ENCODE data around the gene DCAKD.

Gene DCAKD, protein sequence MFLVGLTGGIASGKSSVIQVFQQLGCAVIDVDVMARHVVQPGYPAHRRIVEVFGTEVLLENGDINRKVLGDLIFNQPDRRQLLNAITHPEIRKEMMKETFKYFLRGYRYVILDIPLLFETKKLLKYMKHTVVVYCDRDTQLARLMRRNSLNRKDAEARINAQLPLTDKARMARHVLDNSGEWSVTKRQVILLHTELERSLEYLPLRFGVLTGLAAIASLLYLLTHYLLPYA

DNA sequence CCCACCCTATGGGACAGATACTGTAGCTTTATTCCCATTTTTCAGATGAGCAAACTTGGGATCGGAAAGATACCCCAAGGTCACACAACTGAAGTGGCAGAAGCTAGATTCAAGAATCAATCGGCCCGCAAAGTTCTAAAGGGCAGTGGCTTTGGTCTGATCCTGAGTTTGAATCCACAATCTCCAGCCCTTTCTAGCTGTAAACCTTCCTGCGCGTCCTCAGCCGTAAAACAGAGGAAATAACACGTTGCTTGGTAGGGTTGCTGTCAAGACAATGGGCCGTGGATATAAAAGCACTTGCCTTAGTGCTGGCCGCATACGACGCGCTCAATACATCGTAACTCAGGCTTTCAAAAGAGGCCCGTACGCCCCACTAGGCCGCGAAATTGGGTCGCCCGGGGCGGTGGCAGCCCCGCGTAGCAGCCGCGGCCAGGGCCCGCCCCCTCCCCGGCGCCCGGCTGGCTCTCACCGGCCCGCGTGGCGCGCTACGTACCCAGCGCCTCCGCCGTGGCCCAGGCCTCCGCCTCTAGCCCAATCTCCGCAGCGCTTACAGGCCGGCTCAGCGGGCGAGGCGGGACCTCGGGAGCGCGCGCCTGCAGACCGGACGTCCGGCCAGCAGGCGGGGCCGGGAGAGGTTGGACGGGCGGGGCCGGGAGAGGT lies at the start of gene DCAKD:
Gene DCAKD, minus strand, starts transcription at position 573 of the 660 bp plus-strand sequence. CDS start 16,747 bp downstream, outside the sequence.
- peak; percentile 96 for DNase-seq (ENCODE audit: low spot score)
- FAIRE-seq = no peak

DNA sequence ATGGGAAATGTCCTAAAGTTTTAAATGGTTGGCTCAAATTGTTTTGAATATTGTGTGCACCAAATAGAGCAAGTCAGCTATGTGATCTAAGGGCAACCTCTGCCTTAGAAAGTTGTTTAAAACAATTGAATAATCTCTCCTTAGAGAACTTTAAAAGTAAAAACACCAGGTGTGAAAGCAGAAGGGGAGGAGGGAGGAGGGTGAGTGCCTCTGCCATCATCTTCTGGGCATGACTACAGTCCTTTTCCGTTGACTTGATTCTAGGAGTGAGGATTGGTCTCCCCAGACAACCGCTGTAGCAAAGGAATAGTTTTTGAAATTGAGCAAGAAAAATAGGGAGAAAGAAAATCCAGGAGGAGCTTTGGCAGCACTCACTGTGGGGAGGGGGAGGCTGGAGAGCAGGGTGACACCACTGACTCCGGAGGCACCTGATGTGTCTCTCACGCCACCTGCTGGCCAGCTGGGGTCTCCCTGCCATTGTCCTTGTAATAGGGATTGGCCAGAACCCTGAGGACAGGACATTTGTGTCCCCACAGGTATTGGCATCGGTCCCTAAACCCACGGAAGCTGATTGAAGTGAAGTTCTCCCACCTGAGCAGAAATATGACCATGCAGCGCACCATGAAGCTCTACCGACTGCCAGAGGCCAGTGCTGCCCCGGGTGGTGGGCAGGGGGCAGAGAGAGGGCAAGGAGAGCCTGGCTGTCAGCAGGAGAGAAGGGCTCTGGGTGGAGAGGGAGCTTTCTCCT lies 47.6 kb upstream of the DCAKD start:
- FAIRE-seq (no peak), DNase-seq (ENCODE audit: low spot score) (peak; percentile 85)

DNA sequence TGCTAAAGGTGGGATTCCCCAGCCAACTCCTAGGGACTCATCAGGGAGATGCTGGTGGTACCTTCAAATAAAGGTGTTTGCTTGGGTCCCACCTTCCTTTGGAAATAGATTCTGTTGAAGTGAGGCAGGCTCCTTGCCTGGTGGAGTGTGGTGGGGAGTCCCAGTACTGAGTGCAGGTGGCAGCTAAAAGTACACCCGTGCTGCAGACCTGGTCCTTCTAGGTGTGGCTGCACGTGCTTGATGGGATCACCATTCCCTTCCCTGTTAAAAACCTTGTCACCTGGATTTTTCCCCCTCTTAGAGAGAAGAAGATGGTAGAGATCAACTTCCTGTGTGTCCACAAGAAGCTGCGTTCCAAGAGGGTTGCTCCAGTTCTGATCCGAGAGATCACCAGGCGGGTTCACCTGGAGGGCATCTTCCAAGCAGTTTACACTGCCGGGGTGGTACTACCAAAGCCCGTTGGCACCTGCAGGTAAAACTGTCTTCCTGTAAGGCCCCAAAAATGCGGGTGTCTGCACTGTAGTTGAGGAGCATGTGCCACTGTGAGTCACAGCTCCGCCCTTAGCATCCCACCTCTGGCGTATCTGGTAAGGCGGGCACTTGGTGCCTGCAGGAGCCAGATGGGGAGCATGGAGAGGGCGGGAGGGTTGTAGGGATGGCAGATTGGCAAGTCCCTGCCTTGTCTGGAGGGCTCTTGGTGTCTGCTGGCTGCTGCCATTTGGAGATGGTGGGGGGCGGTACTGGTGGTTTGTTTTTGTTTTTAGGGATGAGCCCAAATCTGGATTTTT lies 46.8 kb upstream of the DCAKD start:
- no peak for DNase-seq (ENCODE audit: low spot score)
- no peak for FAIRE-seq

DNA sequence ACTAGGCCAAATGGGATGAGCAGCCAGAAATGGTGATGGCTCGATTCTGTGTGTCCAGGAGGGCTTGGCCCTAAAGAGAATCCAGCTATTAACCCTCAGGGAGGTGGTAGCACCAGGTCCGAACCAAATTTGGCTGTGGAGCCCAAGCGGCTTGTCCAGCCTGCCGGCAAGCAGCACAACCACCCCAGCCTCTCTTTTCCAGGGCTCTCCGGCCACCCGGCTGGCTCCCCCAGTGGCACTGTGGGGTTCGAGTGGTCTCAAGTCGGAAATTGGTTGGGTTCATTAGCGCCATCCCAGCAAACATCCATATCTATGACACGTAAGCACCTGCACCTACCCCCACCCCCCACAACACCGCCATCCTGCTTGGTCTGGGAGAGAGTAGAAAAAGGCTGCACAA lies 45.5 kb upstream of the DCAKD start:
- DNase-seq (ENCODE audit: low spot score) (no peak), FAIRE-seq (no peak)

DNA sequence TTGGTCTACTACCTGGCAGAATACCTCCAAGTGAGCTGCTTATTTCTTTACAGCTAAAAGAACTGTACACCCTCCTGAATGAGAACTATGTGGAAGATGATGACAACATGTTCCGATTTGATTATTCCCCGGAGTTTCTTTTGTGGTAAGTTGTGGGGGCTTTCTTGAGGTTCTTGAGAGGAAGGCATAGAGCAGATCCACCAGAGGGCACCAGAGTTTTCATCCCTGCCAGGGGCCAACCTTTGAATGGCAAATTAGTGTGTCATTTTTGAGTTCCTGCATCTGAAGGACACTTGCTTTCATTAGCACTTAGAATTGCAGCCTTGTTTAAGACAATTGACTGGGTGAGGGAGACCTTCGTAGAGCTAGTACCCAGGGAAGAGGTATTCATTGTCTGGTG lies 44.7 kb upstream of the DCAKD start:
- FAIRE-seq (no peak), DNase-seq (ENCODE audit: low spot score) (no peak)

DNA sequence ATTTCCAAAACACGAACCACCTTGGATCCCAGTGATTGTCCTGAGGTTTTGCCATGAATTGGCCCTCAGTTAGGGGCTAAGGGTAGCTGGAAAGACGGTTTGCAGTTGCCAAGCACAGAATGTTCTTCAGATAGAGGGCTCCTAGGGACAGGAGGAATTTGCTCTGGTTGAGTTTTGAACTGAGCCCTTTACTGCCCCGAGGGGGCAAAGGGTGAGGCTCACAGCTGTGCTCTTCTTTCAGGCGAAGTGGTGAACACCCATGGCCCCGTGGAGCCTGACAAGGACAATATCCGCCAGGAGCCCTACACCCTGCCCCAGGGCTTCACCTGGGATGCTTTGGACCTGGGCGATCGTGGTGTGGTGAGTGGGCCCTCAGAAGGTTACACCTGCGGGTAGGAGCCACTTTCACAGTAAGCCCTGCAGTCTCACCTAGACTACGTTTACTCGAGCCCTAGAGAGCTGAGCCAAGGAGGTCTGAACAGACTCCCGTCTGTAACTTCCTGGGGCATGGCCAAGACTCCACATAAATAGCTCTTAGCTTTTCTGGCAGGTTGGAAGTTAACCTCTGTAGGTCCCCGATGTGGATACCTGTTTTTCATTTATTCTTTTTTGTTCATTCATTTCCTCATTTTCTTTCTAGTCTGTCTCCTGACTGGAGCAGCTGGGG lies 42.1 kb upstream of the DCAKD start:
- FAIRE-seq (no peak), DNase-seq (ENCODE audit: low spot score) (no peak)

DNA sequence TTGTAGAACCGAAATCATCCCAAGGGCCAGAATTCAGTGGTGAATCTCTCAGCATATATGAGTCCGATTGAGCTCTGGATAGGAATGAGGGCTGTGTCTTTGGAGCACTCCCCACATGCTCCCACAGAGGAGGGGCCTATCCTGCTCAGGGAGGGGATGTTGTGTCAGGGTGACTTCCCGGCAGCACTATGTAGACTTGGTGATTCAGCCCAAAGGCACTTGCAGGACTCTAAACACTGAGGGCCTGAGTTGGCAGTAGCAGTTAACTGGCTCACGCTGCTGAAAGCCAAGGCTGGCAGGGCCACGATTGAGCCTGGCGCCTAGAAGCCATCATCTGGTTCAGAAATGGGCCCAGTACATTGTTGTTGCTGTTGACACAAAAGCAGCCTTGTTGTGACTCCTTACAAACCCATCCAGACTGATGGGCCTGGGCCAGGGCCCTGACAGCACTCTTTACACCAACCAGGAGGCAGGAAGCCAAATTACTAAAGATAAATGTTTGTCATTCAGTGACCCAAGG lies 41.5 kb upstream of the DCAKD start:
- FAIRE-seq (peak; percentile 98), DNase-seq (ENCODE audit: low spot score) (peak; percentile 97)

DNA sequence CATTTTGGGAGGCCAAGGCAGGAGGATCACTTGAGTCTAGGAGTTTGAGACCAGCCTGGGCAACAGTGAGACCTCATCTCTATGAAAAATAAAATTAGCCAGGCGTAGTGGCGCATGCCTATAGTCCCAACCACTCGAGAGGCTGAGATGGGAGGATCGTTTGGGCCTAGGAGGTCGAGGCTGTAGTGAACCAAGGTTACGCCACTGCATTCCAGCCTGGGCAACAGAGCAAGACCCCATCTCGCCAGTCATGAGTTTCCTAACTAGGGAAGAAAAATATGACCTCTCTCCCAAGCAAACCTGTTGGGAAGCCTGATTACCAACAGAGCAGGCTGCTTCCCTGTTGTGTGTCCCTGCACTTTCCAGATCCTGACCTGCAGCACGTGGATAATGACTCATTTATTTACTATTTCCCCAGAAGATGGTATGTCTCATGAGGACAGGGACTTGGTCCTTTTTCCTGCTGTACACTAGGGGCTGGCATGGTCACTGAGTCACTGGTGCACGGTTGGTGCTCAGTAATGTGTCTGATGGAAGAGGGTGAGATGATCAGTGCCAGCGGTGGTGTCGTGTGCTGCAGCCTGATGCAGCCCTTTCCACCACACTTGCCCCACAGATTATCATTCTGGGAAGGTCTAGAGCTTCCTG lies 40.5 kb upstream of the DCAKD start:
- FAIRE-seq = no peak
- DNase-seq (ENCODE audit: low spot score) = no peak

DNA sequence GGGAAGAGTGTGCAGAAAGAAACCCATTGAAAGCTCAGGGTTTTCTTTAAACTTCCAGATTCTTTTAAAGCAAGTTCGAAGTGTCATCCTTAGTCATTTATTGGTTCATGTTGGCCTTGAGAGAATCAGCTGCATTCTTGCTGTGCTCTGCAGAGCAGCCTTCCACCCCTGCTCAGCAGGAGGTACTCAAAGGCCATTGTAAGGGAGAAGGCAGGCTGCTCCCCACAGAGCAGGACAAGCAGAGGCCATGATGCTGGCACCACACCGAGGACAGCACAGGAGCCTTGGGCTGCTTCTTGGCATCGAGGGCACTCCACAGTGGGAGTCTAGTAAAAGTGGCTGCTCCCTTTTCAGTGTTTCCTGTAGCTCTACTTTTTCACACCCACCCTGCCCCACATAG lies 39.3 kb upstream of the DCAKD start:
- DNase-seq (ENCODE audit: low spot score) (no peak), FAIRE-seq (no peak)

DNA sequence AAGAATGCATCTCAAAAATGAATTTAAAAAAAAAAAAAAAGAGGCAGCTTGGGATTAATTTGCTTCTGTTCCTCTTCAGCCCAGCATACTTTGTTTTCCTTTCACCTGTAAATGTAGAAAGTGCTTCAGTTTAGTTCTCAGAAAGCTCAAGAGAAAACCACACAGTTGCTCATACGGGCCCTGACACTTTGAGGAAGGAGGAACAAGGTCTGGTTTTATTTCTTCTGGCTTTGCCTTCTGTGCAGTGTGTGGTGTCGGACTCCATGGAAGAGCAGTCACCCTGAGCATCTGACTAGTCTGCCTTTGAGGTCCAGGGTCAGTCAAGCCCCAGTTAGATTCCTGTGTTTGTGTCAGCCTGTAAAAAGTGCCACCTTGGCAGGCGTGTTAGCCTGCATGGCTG lies 37.3 kb upstream of the DCAKD start:
- no peak for FAIRE-seq

DNA sequence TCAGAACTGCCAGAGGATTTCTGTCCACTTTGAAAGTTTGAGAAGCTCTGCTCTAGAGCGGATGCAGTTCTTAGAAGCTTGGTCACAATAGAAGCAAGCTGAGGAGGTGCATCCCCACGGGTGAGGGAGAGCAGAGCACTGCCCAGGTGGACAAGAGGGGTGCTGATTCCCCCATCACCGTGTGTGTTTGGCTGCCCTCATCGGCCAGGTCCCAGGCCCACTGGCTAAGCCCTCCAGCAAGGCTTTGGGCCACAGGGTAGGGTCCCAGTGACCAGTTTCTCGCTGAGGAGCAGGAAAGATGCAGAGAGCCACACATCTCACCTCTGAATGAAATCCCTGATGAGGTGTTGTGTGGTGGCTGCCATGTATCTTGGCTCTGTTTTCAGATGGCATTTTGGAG lies 36.5 kb upstream of the DCAKD start:
- no peak for DNase-seq (ENCODE audit: low spot score)
- no peak for FAIRE-seq

More for the DNA sequence above, 37.3 kb upstream of the DCAKD start:
- no peak for DNase-seq (ENCODE audit: low spot score)

DNA sequence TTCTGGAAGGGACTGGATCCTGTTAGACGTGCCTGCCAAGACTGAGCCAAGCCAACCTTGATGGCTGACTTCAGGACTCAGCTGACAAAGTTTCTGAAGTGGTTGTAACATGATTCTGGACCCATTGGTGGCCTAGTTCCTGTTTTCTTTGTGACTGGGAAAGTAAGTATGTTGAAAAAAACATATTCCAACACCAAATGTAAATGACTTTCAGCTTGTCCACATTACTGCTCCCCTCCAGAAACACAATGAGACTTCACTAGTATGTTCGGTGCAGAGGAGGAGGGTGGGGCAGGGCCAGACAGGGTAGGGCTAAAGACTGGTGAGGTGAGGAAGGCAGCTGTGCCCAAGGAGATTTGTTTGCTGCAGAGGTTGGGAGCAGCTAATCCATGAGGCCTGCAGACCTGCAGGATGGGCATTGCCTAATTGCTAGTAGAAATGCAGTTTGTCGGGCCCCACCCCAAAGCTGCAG lies 36.1 kb upstream of the DCAKD start:
- no peak for DNase-seq (ENCODE audit: low spot score)
- FAIRE-seq = no peak

DNA sequence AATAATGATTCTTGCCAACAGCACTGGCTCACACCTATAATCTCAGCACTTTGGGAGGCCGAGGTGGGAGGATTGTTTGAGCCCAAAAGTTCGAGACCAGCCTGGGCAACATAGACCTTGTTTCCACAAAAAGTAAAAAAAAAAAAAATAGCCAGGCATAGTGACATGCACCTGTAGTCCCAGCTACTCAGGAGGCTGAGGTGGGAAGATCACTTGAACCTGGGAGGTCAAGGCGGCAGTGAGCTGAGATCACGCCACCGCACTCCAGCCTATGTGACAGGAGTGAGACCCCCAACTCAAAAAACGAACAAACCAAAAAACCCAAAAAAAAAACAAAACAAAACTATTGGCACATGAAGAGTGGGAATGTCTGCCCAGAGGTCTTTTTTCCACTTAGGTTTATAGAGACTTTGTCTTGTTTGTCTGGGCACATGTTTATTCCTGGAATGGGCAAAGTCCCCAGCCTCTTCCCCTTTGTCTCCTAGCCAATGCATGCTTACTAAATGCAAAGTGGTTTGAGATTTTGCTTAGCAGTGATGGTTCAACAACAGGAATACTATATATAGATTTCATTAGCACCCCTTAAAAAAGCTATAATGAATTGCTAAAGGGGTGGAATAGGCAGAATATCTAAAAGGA lies 35.6 kb upstream of the DCAKD start:
- DNase-seq (ENCODE audit: low spot score) (no peak), FAIRE-seq (no peak)

DNA sequence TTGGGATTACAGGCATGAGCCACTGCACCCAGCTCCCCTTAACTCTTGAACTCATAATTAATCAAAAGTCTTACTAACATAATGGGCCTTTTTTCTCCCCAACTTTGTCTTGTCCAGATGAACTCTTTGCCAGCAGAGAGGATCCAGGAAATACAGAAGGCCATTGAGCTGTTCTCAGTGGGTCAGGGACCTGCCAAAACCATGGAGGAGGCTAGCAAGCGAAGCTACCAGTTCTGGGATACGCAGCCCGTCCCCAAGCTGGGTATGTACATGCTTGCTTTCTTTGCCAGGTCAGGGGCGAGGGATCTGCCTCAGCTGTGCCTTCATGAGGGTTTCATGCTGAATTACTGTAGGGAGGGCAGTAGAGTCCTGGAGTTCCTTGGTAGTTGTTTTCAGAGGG lies 35.0 kb upstream of the DCAKD start:
- DNase-seq (ENCODE audit: low spot score) (no peak), FAIRE-seq (no peak)

DNA sequence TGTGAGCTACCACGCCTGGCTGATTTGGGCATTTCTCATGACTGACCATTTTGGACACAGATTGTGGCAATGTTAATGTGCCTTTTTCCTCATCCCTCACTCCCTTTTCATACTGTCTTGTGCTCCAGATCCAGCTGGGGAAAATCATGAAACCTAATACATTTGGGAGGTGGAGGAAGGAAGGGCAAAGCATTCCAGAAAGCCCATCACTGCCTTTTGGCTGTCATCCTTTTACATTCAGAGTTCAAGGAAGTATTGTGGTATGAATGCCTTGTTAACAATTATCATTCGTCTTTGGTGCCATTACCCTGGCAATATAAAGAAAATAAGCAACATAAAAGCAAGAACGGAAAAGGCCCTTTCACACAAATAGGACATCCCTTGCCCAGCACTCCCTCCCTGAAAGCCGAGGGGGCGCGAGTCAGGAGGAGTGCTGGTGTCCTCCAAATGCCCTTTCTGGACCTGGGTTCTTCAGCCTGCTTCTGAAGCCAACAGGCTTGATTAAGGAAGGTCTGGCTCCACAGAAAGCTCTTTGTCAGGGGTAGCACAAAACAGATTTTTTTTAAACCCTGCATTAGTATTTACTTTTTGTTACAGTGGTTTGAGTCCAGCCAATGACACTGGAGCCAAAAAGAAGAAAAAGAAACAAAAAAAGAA lies 29.7 kb upstream of the DCAKD start:
- FAIRE-seq = no peak

DNA sequence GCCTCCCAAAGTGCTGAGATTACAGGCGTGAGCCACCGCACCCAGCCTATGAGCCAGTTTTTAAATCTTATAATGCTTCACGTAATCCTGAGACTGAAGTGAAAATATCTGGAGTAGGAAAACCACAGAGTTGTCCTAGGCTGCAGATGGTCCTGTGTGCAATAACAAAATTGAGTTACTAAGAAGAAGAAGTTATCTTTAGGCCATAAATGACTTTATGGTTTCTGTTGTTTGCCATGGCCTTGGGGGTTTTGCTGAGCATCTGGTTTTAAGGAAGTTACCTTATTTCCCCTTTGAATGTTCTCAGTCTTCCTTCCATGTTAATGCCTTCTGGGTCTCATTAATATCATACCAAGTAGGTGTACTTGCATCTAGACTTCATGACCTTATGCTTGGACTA lies 26.2 kb upstream of the DCAKD start:
- FAIRE-seq = no peak
- DNase-seq (ENCODE audit: low spot score) = no peak

More for the DNA sequence above, 29.7 kb upstream of the DCAKD start:
- no peak for DNase-seq (ENCODE audit: low spot score)

DNA sequence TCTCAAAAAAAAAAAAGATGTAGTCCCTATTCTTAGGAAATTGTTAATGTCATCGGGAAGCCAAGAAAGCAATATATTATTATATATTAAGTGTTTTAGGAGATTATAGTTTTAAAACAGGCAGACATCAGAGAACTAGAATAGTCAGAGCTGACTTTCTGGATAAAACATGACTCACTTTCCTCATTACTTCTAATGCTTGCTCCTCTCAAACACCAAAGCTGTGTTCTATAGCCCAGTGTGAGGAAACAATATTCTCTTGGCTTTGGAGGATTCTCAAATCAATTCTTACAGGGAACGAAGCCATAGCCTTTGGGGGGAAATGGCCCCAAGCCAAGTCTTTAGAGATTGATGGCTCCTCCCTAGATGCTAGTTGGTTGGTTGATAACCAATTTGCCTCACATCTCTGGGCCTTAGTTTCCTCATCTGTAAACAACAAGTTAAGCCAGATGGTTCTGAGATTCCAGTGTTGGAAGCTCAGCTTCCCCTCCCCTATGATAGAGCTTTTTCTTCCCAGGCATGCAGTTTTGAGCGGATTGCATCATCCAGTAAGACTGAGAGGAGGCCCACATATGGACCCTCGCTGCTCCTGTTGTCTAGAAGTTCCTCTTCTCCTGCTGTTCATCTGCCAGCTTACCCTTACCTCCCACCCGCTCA lies 22.1 kb upstream of the DCAKD start:
- FAIRE-seq = no peak

DNA sequence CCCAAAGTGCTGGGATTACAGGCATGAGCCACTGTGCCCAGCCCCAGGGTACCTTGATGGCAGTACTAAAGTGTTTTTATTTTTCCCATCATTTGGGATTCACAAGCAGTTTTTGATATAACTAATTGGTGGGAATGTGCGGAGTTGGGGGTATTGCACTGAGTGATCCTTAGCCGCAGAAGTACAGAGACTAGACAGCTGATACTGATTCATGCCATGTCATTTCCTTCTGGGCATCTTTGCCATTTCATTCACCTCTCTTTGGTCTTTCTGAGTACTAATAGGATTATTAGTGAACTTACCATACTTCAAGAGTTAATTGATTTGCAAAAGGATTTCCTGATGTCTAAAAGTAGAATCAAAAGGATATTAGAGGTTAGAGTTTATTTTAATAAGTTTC lies 19.4 kb upstream of the DCAKD start:
- FAIRE-seq (no peak), DNase-seq (ENCODE audit: low spot score) (no peak)

More for the DNA sequence above, 22.1 kb upstream of the DCAKD start:
- no peak for DNase-seq (ENCODE audit: low spot score)

DNA sequence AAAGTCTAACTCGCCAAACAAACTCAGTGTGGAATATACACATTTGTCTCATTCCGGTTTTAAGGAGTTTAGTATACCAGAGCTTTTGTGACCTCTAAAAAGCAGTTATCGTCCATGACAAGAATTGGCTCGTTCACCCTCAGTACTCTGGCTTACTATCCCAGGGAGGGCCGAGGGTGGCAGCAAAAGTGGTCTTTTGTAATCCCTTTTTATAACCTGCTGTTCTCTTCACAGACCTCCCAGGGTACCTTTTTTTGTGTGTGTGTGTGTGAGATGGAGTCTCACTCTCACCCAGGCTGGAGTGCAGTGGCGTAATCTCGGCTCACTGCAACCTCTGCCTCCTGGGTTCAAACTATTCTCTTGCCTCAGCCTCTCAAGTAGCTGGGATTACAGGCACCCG lies 18.6 kb upstream of the DCAKD start:
- FAIRE-seq (no peak), DNase-seq (ENCODE audit: low spot score) (no peak)

Measured in urothelium cell line (cell line).